Measurements from ENCODE around the gene AOC3. TPM values are rescaled to one million over a fixed set of nuclear protein-coding genes. Genes with fewer than 3 reads are reported as not detected.

Gene AOC3
- total and polyA plus RNA-seq, 2 of the 8 experiments (the other 6 are each of a cell fraction or from before 2014, with no cell fraction given): 2.5 to 2.7 TPM

DNA sequence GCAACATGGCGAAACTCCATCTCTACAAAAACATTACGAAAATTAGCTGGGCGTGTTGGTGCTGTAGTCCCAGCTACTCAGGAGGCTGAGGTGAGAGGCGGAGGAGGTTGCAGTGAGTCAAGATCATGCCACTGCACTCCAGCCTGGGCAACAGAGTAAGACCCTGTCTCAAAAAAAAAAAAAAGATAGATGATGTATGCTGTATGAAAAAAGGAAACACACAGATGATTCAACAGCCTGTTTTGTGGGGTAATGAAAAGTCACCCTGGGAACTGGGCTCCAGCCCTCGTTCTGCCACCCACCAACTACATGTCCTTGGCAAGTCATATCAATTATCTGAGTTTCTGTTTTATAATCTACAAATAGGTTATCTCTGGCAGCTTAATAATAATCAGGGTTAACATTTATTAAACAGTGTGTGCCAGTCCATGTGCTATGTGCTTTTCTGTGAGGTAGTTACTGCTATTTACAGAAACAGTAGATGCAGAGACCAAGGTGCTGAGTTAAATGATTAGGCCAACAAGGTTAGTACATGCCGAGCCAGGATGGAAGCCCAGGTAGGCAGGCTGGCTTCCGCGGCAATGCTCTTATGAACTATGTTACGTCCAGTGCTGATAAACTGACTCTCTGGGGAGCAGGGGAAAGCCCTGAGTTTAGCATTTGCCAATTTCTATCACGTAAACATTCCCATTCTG, 50.7 kb downstream of the AOC3 start:
- no peak overlapping the region for H3K14ac ChIP-seq (ENCODE audit: insufficient read length)
- H3K23ac ChIP-seq (ENCODE audit: insufficient read length): no peak overlapping the region
- no peak overlapping the region for H2BK15ac ChIP-seq (ENCODE audit: low read length)
- no peak overlapping the region for H3K56ac ChIP-seq (replicated peaks; ENCODE audit: insufficient read length, low read depth, low read length)
- no peak overlapping the region for H4K8ac ChIP-seq (ENCODE audit: extremely low read depth, insufficient read depth, low read length)
- FAIRE-seq: no peak
- POLR2A ChIA-PET (ENCODE audit: partially characterized antibody): no interaction called here
- H2AFZ ChIP-seq (ENCODE audit: low read length): no peak overlapping the region
- H3K4ac ChIP-seq (replicated peaks; ENCODE audit: insufficient read length, low read depth, low read length): no peak overlapping the region
- no peak overlapping the region for H4K5ac ChIP-seq (ENCODE audit: insufficient read length, low read depth, low read length)
- no peak overlapping the region for H3K9ac ChIP-seq (replicated peaks in 1 of 4; ENCODE audit: extremely low read depth in 1 of 4, low read depth in 3 of 4, low read length in 3 of 4)
- H3K79me2 ChIP-seq (ENCODE audit: control insufficient read depth in 1 of 2, insufficient read depth in 2 of 2, low read length in 2 of 2): no peaks in the 10 kb centered on the region
- no peak overlapping the region for H3K18ac ChIP-seq (ENCODE audit: extremely low read depth, low read length)
- H3K27ac ChIP-seq (ENCODE audit: low read depth, low read length): no peak overlapping the region
- no peak overlapping the region for H3K4me3 ChIP-seq (ENCODE audit: extremely low read depth in 1 of 4, insufficient read depth in 2 of 4, low read depth in 3 of 4, low read length in 4 of 4)
- H3K79me1 ChIP-seq (ENCODE audit: low read depth, low read length): no peaks in the 10 kb centered on the region
- no peak overlapping the region for H4K91ac ChIP-seq (replicated peaks; ENCODE audit: insufficient read length, low read length)
- H3K27me3 ChIP-seq (replicated peaks in 1 of 4; ENCODE audit: control insufficient read depth in 3 of 4, extremely low read depth in 1 of 4, insufficient read depth in 3 of 4, low read length in 3 of 4): no peaks in the 10 kb centered on the region
- H2BK120ac ChIP-seq (replicated peaks; ENCODE audit: low read depth, low read length): no peak overlapping the region
- no peak for DNase-seq (ENCODE audit: low read depth in 1 of 2, low spot score in 2 of 2)
- no peaks in the 10 kb centered on the region for H4K20me1 ChIP-seq (replicated peaks in 1 of 2; ENCODE audit: control insufficient read depth in 1 of 2, insufficient read depth in 2 of 2, low read length in 2 of 2)
- CTCF ChIA-PET (ENCODE audit: partially characterized antibody): interaction anchor here (1.0 kb wide), 1 partner anchor 64 kb away, joined by 3 read pairs; no protein-coding TSS in a partner anchor
- 91% methylated on average over 10 of the region's 10 CpGs; no CpG with 5 or more reads in 1 of the 2 experiments for WGBS, 2 experiments (ENCODE audit: extremely low coverage in 1 of 2, insufficient coverage in 1 of 2, insufficient read length in 1 of 2, insufficient replicate concordance in 2 of 2, low coverage in 1 of 2, low lambda C conversion rate in 2 of 2, missing lambda C conversion rate in 1 of 2)
- H3K36me3 ChIP-seq (ENCODE audit: control insufficient read depth in 2 of 4, insufficient read depth in 4 of 4, low read length in 3 of 4): no peaks in the 10 kb centered on the region
- no peak overlapping the region for H2AK5ac ChIP-seq (ENCODE audit: low read depth, low read length)
- no peak overlapping the region for H3K4me2 ChIP-seq (ENCODE audit: insufficient read depth in 1 of 2, low read depth in 2 of 2, low read length in 2 of 2)
- H3K4me1 ChIP-seq (replicated peaks in 1 of 4; ENCODE audit: control insufficient read depth in 3 of 4, insufficient read depth in 4 of 4, low read length in 3 of 4): no peaks in the 10 kb centered on the region
- no peak overlapping the region for H2BK12ac ChIP-seq (ENCODE audit: low read depth, low read length)
- no peaks in the 10 kb centered on the region for H3K9me3 ChIP-seq (ENCODE audit: insufficient read depth in 2 of 2, low read depth in 1 of 2, low read length in 1 of 2)
- no peaks in the 10 kb centered on the region for H3K23me2 ChIP-seq (ENCODE audit: low read depth, low read length)
- no peak overlapping the region for H2BK5ac ChIP-seq (ENCODE audit: low read depth, low read length)
- H2BK20ac ChIP-seq (ENCODE audit: low read length): no peak overlapping the region
- no peak for TF ChIP-seq RNF2 (IDR thresholded peaks at IDR 0.05; ENCODE audit: borderline replicate concordance, low read depth, low read length, missing control alignments, poor library complexity, severe bottlenecking)
- no peak for TF ChIP-seq CTCF (IDR thresholded peaks at IDR 0.05; ENCODE audit: control extremely low read depth in 1 of 3, insufficient read depth in 1 of 3, low read depth in 1 of 3, low read length in 3 of 3)
- TF ChIP-seq EZH2 (IDR thresholded peaks at IDR 0.05; ENCODE audit: low read depth, low read length, severe bottlenecking): no peak
- TF ChIP-seq CREB1 (IDR thresholded peaks at IDR 0.05): no peak
- TF ChIP-seq NRF1 (IDR thresholded peaks at IDR 0.05; ENCODE audit: low read depth, low read length): no peak
- no peak for TF ChIP-seq TBP (IDR thresholded peaks at IDR 0.05; ENCODE audit: low read depth, low read length)
- no peak for TF ChIP-seq CHD2 (IDR thresholded peaks at IDR 0.05; ENCODE audit: low read length)
- no peak for TF ChIP-seq EP300 (IDR thresholded peaks at IDR 0.05; ENCODE audit: borderline replicate concordance in 1 of 2, low read depth in 2 of 2, low read length in 2 of 2)
- no peak for TF ChIP-seq PHF8 (conservative IDR thresholded peaks at IDR 0.05; ENCODE audit: low read depth, low read length)

Data from H1 (cell line).